Measurements from ENCODE around the gene LAPTM4A. TPM values are rescaled to one million over a fixed set of nuclear protein-coding genes. Genes with fewer than 3 reads are reported as not detected.

The LAPTM4A gene
- total and polyA plus RNA-seq, 2 of the 4 experiments (the other 2 are of a cell fraction): 97.7 to 401 TPM

- Histone ChIP-seq H4K20me1 (ENCODE audit: insufficient read depth, low read length) (peaks cover 58% of the 10 kb centered on the region), H3K23ac (ENCODE audit: low read depth, low read length) (peak overlapping the region; percentile 59), H4K91ac (ENCODE audit: insufficient read depth, low read depth, low read length) (peak overlapping the region; percentile 14; the same call in 1 of the 2 replicates), H2AK5ac (ENCODE audit: low read depth, low read length) (no peak overlapping the region), H3K14ac (replicated peaks; ENCODE audit: low read depth, low read length) (peak overlapping the region; percentile 53), H3K9me1 (ENCODE audit: insufficient read depth, low read length) (peaks cover 2% of the 10 kb centered on the region), H2AFZ (replicated peaks; ENCODE audit: low read length, poor library complexity) (no peak overlapping the region), H3K27me3 (ENCODE audit: control insufficient read depth, insufficient read depth, low read length) (no peaks in the 10 kb centered on the region), H2BK120ac (ENCODE audit: low read depth, low read length) (peak overlapping the region; percentile 24; the same call in 1 of the 2 replicates), H4K5ac (ENCODE audit: low read depth, low read length) (no peak overlapping the region), H3K56ac (ENCODE audit: extremely low read depth, insufficient read depth, low read length) (peak overlapping the region; percentile 90), H3K18ac (ENCODE audit: low read depth, low read length) (peak overlapping the region; percentile 43), H3K9ac (ENCODE audit: low read depth, low read length) (peak overlapping the region; percentile 94), H2BK15ac (ENCODE audit: low read depth, low read length) (no peak overlapping the region), H2BK5ac (ENCODE audit: low read depth, low read length, poor library complexity, severe bottlenecking) (peak overlapping the region; percentile 87), H4K8ac (ENCODE audit: low read depth in 2 of 2, low read length in 2 of 2) (no peak overlapping the region; a peak in 1 of 4 replicates), H3K27ac (ENCODE audit: insufficient read depth, low read length) (peak overlapping the region; percentile 70; the same call in 1 of the 2 replicates), H3K4me1 (ENCODE audit: control insufficient read depth, insufficient read depth, low read length) (peaks cover 2% of the 10 kb centered on the region), H2AK9ac (replicated peaks; ENCODE audit: low read depth, low read length, poor library complexity) (no peak overlapping the region), H3K79me1 (ENCODE audit: low read depth in 1 of 2, low read length in 2 of 2) (peaks cover 0 to 44% of the 10 kb centered on the region in 2 experiments; a peak in 2 of 4 replicates), H3K4ac (ENCODE audit: low read depth, low read length) (peak overlapping the region; percentile 32; the same call in 1 of the 2 replicates), H2BK20ac (ENCODE audit: low read depth, low read length) (no peak overlapping the region), H3K4me3 (ENCODE audit: insufficient read depth, low read depth, low read length) (peak overlapping the region; percentile 77), H3K36me3 (ENCODE audit: control insufficient read depth, insufficient read depth, low read length) (peaks cover 6% of the 10 kb centered on the region; the same call in 1 of the 2 replicates), H3K9me3 (ENCODE audit: control insufficient read depth, insufficient read depth, low read length) (no peaks in the 10 kb centered on the region), H3K4me2 (ENCODE audit: low read depth, low read length) (peak overlapping the region; percentile 93)
- intact Hi-C loops (cut with micrococcal nuclease) (loop anchor here (1.0 to 5.0 kb wide), 3 partner anchors 13 to 92 kb away; no protein-coding TSS in a partner anchor), dilution Hi-C loops (cut with HindIII; ENCODE audit: low sequenced_read_pairs, unreplicated experiment) (no loop called here), in situ Hi-C loops (cut with MboI; ENCODE audit: low sequenced_read_pairs) (no loop called here)
- TSS peak; percentile 51 for BruUV-seq (replicated peaks)
- ATAC-seq (ENCODE audit: low read depth) (no peak), DNase-seq (peak; percentile 37)
- CTCF ChIA-PET: interaction anchor here (1.8 kb wide), 1 partner anchor 44 kb away, joined by 5 read pairs; no protein-coding TSS in a partner anchor
- TF ChIP-seq CEBPB (IDR thresholded peaks at IDR 0.05; ENCODE audit: low read depth, low read length): peak; percentile 18; the same call in 1 of the 2 replicates
- TF ChIP-seq BHLHE40 (IDR thresholded peaks at IDR 0.05; ENCODE audit: low read depth, low read length): no peak
- 0% methylated on average over 1 of the region's 4 CpGs; no CpG with 5 or more reads in 1 of the 2 experiments for WGBS, 2 experiments (ENCODE audit: extremely low coverage in 2 of 2, insufficient read length in 1 of 2)
- POLR2A ChIA-PET (ENCODE audit: unreplicated experiment): no interaction called here
Measured at GRCh38 chr2:20049637-20050036, 1.8 kb downstream of the LAPTM4A start.
